ENCODE data around the gene RNF157. TPM values are rescaled to one million over a fixed set of nuclear protein-coding genes. Genes with fewer than 3 reads are reported as not detected.
A peak's percentile ranks its signal among the peaks of the same experiment; 100 is the strongest.

The RNF157 gene
- polyA plus RNA-seq, 5 donors: 7.5 to 11.1 (median 8.6) TPM

- DNase-seq: no peak
These were observed 114.4 kb downstream of the RNF157 start for GRCh38 chr17:76125922-76126321.

DNA sequence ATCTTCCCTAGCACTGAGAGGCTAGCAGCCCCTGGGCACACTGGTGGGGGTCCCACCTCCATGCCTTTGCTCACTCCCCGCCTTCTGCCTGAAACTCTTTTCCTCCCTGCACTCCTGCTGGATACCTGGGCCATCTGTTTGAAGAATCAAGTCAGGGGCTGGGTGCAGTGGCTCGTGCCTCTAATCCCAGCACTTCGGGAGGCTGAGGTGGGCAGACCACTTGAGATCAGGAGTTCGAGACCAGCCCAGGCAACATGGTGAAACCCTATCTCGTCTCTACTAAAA is 115.0 kb downstream of the RNF157 start:
- DNase-seq: no peak

DNA sequence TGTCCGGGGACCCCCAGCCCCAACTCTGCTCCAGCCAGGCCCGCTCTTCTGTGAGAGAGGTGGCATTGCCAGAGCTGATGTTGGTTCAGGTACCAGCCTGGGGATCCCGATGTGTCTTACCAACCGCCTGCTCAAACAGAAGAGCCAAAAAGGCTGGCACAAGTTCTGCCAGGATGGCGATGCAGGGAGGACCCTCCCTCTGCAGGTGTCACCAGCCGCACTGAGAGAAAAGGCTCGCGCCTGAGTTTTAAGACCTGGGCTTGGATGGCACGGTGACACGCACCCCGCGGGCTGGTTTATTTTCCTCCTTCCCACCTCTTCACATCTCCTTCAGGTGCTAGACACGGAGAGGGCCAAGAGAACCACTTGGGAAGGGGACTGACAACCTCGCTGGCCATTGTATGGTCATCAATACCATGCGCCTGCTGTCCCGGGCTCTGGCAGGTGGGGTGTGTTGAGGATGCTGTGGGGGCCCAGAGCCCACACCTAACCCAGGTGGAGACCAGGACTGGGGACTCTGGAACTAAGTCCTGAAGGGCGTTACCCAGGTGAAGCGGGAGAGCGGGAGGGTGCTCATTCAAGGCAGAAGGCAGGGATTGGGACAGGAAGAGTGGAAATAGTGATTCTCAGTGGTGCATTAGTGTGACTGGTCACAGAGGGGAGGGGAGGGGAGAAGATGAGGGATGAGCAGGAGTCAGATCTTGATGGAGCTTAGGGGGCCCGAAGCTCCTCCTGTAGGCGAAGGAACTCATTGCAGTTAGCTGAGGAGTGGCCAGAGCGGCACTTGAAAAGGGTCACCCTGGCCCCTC is 115.5 kb downstream of the RNF157 start:
- no peak for DNase-seq

DNA sequence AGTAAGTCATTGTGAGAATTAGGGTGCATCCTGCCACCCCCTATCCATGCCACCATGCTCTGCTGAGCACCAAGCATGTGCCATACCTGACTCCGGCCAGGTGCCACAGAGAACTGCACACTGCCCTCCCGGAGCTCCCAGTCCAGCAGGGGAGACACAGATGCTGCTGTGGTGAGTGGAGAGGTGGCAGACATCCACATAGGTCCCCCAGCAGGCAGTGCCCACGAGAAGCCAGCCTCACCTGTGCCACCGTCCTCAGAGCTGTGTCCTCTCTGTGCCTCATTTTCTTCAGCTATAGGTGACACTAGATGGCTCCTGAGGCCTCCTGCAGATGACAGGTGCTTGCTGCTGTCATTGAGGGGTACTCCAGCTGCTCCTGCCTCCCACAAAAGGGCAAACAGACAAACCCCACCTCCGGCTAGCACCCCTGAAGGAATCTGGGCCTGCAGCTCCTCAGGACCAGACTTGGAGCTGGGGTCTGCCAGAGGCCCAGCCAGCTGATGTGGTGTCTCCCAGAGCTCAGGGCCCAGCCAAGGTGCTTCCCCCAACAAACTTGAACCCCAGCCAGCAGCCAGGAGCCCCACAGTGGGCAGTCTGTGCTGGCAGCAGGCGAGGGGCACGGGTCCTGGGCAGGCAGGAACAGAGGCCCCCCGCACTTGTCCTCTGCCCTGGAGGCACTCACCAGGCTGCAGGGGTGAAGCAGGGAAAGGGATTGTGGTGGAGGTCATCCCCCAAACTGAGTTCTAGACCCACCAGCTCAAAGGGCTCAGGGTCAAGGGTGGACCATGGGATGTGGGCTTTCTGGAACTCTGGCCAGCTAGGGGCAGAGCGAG is 116.3 kb downstream of the RNF157 start:
- no peak for DNase-seq

GRCh38 chr17:76123191-76123499 is 117.1 kb downstream of the RNF157 start:
- DNase-seq: no peak

- DNase-seq: no peak
These were observed 117.7 kb downstream of the RNF157 start for GRCh38 chr17:76122431-76123190.

- no peak for DNase-seq
These were observed 118.3 kb downstream of the RNF157 start for GRCh38 chr17:76121932-76122430.

DNA sequence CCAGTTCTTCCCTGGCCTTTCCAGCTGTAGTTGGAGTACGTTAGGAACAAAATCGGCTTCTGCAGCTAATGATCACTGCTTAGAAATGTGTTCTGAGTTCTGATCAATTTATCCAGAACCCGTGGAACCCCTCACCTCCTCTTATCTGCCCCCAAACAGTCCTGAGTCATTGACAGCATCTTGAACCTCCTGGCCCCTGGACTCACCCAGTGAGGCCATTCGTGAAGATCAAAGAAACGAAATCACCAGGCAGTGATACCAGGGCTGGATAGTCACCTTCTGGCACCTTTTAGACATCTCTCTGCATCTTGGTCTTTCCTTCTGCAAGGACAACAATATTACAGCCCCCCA is 119.7 kb downstream of the RNF157 start:
- no peak for DNase-seq

- DNase-seq: no peak
These were observed 120.6 kb downstream of the RNF157 start for GRCh38 chr17:76119409-76120371.

GRCh38 chr17:76115138-76115754 is 125.0 kb downstream of the RNF157 start:
- DNase-seq: no peak

DNA sequence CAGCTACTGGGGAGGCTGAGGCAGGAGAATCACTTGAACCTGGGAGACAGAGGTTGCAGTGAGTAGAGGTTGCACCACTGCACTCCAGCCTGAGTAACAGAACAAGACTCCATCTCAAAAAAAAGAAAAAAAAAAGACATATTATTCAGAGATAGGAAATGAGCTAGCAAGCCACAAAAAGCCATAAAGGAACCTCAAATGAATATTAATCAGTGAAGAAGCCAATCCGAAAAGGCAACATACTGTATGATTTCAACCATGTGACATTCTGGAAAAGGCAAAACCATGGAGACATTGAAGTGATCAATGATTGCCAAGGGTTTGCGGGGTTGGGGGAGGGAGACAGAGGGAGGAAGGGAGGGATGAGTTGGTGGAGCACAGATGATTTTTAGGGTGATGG is 128.3 kb downstream of the RNF157 start:
- DNase-seq: no peak

- no peak for DNase-seq
These were observed 132.8 kb downstream of the RNF157 start for GRCh38 chr17:76107509-76107908.

DNA sequence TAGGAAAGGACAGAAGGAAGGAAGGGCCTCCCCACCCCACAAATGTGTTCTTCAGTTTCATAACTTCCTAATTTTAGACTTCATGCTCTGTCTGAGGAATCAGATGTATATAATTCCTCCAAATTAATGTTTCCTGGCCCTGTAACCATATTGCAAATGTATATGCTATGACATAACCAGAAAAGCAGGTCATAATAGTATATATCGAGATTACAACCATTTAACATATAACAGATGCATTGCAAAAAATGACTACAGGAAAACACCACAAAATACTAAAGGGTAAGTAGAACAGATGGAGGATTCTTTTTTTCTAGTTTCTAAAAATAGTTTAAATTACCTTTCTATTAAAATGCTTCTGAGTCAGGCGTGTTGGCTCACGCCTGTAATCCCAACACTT is 133.6 kb downstream of the RNF157 start:
- no peak for DNase-seq

DNA sequence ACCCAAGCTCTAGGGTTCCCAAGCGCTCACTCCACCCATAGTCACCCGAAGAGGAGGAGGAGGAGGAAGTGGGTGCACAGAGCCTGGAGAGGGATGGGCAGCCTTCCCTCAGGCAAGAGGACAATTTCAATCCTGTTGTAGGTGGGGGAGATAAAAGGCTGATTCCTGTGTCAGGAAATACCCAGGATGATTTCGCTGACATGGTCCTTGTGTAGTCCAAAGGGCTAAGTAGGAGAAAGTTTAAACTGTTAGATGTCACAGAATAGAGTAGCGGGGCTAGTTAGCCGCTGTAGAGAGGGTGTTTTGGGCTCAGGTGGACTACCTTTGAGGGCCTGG is 135.4 kb downstream of the RNF157 start:
- no peak for DNase-seq

DNA sequence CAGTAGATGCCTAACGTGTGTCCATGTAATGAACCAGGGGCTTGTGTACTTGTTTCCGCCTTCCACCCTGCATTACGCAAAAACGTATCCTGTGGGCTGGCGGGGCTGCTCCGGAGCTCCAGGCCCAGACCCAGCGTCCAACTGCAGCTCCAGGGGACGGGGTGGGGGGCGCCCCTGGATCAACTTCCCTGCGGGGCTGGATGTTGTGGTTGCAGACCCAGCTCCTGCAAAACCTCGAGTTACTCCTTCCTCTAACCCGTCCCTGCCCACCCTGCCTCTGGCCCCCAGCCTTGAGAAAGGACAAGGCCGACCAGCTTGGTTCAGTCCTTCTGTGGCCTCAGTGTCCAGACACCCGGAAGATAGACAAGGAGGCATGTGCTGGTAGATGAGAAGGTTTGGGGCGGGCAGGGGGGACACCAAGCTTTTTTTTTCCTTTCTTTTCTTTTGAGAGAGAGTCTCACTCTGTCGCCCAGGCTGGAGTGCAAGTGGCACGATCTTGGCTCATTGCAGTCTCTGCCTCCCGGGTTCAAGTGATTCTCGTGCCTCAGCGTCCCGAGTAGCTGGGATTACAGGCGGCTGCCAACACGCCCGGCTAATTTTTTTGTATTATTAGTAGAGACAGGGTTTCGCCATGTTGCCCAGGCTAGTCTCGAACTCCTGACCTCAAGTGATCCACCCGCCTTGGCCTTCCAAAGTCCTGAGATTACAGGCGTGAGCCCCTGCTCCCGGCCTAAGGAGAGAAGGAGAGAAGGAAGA is 136.0 kb downstream of the RNF157 start:
- no peak for DNase-seq

DNA sequence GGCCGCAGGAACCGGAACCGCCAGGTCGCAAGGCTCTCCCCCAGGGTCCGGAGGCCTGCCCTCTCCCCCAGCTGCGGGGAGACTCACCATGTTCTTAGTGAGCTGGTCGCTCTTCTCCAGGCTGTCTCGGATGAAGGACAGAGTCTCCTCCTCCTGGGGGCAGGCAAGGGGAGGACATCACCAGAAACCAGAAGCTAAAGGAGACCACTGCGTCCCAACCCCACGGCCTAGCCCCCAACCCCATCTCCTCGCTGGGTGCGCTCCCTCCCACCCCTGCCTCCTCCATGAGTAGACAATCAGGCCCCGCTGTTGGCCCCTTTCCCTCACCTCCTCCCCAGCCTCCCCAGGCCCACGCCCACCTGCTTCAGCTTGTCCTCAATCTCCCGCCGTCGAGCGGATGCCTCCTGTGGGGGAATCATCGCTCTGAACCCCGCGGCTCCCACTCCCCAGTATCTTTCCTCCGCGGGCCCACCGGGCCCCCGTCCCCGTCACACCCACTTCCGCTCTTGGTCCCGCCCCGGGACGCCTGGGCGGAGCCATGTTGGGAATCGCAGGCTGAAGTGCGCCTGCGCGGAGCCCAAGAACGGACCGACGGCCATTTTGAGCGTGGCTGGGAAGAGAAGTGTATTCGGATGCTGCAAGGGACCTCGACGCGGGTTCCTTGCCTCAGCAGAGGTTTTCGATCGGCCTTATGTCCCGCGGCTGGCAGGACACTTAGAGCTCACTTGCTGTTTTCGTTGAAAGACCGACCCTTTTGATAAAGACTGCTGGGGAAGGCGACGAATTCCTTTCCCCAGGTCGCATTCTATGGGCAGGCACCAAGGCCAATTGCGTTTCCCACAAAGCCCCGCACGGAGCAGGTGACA is 136.8 kb downstream of the RNF157 start, which contains the start of gene EXOC7:
Gene EXOC7, minus strand, starts transcription at position 514 of the 866 bp plus-strand sequence. Its CDS starts 95 bp downstream, at position 419.
- DNase-seq: peak; percentile 95

DNA sequence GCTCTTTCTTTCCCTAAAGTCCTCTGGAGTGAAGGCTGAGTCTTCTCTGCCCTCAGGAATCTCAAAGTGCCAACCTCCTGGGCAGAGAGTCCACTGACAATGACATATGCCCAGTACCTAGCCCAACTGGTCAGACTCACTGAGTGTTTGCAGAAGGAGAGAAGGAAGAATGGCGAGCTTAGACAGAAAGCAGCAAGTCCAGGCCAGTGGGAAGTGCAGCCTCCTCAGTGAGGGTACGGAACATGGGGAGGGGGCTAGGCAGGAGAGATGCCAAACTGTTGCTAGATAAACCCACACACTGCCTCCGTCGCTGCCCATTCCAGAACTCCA is 137.4 kb downstream of the RNF157 start:
- no peak for DNase-seq

DNA sequence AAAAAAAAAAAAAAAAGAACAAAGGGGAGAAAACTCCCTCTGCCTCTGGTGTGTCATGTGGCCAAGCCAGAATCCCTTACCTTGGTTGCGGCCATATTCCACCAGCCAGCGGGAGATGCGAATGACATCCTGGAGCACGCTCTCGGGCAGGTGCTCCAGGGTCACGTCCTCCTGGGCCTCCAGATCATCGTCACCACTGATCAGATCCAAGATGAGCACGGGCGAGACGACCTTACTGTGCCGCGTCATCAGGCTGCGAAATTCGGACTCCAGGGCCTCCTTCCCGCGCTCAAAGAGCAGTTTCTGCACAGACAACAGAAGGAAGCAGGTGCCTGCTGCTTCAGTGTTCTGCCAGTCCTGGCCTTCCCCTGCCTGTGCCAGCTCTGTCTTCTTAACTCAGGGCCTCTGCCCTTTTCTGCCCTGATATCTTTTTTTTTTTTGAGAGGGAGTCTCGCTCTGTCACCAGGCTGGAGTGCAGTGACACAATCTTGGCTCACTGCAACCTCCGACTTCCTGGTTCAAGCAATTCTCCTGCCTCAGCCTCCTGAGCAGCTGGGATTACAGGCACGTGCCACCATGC is 142.5 kb downstream of the RNF157 start:
- no peak for DNase-seq

- no peak for DNase-seq
These were observed 144.3 kb downstream of the RNF157 start for GRCh38 chr17:76095943-76096342.
